AG04450 (cell line): Measurements from ENCODE around the gene EDARADD. TPM values are rescaled to one million over a fixed set of nuclear protein-coding genes. Genes with fewer than 3 reads are reported as not detected.

Experiments used
- CTCF ChIA-PET: fragments of 300-600, 350-600 bp; formaldehyde crosslinking; extraction: SDS; loops from one replicate; lab custom pipeline; 2022; ENCODE audit warnings: antibody characterized with exemption, inconsistent platforms; lab: Charles Lee
- POLR2A ChIA-PET: fragments of 350-600 bp; formaldehyde crosslinking; extraction: SDS; loops from one replicate; lab custom pipeline; 2021; ENCODE audit warnings: antibody characterized with exemption, inconsistent platforms; lab: Yijun Ruan, JAX
- DNase-seq: peaks from one replicate; pipeline ENCODE4 v3.0.0-alpha.2; 2011; ENCODE audit warnings: low read depth, low spot score
- H3K27ac ChIP-seq: one replicate; pipeline ENCODE4 v1.5.1; 2012; ENCODE audit warnings: low read depth, low read length, control low read depth
- H3K27me3 ChIP-seq: one replicate; pipeline ENCODE4 v1.6.0; 2012; ENCODE audit warnings: low read length; ENCODE audit not compliant: control insufficient read depth, insufficient read depth
- H3K4me3 ChIP-seq: 2 replicates; pipeline ENCODE4 v1.5.1; 2011; ENCODE audit warnings: mild to moderate bottlenecking, low read depth, low read length, control low read depth
- H3K9me3 ChIP-seq: 2 replicates; pipeline ENCODE4 v1.5.1; 2012; ENCODE audit warnings: low read length; ENCODE audit not compliant: control insufficient read depth, insufficient read depth
- polyA plus RNA-seq: library from polyadenylated mRNA; depleted of rRNA; stranded (reverse); fragments of >200 nt; gene quantifications from 2 replicates; pipeline ENCODE4 v1.2.3, GENCODE V29; 2011
- TF ChIP-seq, protein P1 (sequence below): IDR thresholded peaks from 2 replicates; pipeline ENCODE4 v1.5.1; 2011; ENCODE audit warnings: low read depth, low read length, control low read depth, inconsistent platforms

Gene EDARADD
- polyA plus RNA-seq, 1 experiment, result not detected

DNA sequence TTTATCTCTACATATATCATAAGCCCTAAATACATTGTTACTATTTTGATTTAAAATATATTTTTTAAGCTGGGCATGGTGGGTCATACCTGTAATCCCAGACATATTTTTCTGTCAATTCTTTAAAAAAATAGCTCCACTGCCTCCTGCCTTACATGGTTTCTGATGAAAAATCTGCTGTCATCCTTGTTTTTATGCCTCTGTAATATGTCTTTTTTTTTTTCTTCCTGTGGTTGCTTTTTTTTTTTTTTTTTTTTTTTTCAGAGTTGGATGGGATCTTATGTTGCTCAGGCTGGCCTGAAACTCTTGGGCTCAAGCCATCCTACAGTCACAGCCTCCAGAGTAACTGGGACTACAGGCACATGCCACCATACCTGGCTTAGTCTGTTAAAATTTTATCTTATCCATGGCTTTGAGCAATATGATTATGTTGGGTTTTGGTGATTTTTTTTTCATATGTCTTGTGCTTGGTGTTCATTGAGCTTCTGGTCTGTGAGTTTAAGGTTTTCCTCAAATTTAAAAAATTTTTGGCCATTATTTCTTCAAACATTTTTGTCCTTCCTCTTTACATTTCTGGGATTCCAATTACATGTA is 12.4 kb upstream of the EDARADD start:
- no peak overlapping the region for H3K27ac ChIP-seq
- CTCF ChIA-PET, result interaction anchor here (0.6 kb wide), 1 partner anchor 866 kb away, joined by 3 read pairs; no protein-coding TSS in a partner anchor
- POLR2A ChIA-PET, result no interaction called here
- DNase-seq, result no peak
- H3K9me3 ChIP-seq, result no peaks in the 10 kb centered on the region
- H3K27me3 ChIP-seq, result no peaks in the 10 kb centered on the region
- TF ChIP-seq, protein P1, sequence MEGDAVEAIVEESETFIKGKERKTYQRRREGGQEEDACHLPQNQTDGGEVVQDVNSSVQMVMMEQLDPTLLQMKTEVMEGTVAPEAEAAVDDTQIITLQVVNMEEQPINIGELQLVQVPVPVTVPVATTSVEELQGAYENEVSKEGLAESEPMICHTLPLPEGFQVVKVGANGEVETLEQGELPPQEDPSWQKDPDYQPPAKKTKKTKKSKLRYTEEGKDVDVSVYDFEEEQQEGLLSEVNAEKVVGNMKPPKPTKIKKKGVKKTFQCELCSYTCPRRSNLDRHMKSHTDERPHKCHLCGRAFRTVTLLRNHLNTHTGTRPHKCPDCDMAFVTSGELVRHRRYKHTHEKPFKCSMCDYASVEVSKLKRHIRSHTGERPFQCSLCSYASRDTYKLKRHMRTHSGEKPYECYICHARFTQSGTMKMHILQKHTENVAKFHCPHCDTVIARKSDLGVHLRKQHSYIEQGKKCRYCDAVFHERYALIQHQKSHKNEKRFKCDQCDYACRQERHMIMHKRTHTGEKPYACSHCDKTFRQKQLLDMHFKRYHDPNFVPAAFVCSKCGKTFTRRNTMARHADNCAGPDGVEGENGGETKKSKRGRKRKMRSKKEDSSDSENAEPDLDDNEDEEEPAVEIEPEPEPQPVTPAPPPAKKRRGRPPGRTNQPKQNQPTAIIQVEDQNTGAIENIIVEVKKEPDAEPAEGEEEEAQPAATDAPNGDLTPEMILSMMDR, result no peak
- no peak overlapping the region for H3K4me3 ChIP-seq

DNA sequence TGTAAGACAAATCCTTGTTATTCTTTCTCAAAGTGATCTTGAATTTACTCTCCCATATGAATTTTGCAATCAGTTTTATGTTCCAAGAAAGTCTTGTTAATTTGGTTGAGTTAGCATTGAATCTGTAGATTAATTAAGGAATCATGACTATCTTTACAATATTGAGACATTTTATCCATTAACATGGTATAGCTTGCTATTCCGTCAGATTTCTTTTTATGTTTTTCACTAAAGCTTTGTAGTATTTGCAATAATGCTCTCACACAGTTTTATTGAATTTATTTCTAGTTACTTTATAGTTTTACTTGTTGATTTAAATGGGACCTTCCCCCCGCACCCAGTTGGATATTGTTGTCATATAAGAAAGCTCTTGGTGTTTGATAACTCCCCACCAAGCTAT is 5.8 kb upstream of the EDARADD start:
- ChIA-PET POLR2A (no interaction called here), CTCF (interaction anchor here (0.6 kb wide), 1 partner anchor 101 kb away, joined by 3 read pairs; no protein-coding TSS in a partner anchor)
- Histone ChIP-seq H3K27ac (no peak overlapping the region), H3K27me3 (no peaks in the 10 kb centered on the region), H3K4me3 (no peak overlapping the region), H3K9me3 (no peaks in the 10 kb centered on the region)
- DNase-seq, result no peak
- TF ChIP-seq, protein P1, result no peak

DNA sequence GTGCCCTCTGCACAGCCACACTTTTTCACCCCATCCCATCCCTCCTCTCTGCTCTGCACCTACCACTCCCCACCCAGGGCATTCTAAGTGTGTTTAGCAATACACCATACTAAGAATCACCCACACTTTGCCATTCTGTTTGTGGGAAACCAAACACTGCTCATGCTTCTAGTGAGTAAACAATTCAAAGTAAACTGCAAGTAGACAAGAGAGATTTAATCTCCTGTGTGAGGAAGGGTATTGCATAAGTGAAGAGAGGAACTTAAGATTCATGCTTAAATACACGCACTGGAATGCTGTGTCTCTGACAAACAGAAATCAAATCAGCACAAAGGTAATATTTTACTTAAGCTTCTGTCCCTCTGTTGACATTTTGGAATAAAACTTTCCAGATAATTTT is 4.8 kb upstream of the EDARADD start:
- CTCF ChIA-PET, result no interaction called here
- no peak for DNase-seq

DNA sequence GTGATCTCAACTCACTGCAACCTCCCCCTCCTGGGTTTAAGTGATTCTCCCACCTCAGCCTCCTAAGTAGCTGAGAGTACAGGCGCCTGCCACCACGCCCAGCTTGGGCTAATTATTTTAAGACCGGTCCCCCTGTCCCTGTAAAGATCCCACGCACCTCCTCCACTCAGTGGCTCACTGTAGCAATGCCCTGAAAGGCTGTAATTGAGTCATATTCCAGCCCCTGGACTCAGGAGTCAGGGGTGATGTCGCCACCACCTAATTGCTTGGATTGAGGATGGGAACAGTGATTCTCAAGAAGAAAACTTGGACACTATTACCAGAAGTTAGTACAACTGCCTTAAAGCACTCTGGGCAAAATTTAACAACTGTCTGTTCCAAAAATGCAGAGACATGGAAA is 3.1 kb upstream of the EDARADD start:
- peaks cover 3% of the 10 kb centered on the region; the same call in 1 of the 2 replicates for H3K9me3 ChIP-seq
- POLR2A ChIA-PET, result no interaction called here
- no peak overlapping the region for H3K4me3 ChIP-seq
- CTCF ChIA-PET, result no interaction called here
- no peak for DNase-seq
- H3K27me3 ChIP-seq, result peaks cover 20% of the 10 kb centered on the region
- no peak overlapping the region for H3K27ac ChIP-seq
- TF ChIP-seq, protein P1, result no peak

More for the DNA sequence above, 4.8 kb upstream of the EDARADD start:
- peaks cover 9% of the 10 kb centered on the region for H3K27me3 ChIP-seq
- no peak overlapping the region for H3K27ac ChIP-seq
- H3K4me3 ChIP-seq, result no peak overlapping the region
- H3K9me3 ChIP-seq, result no peaks in the 10 kb centered on the region
- POLR2A ChIA-PET, result no interaction called here
- TF ChIP-seq, protein P1, result no peak

DNA sequence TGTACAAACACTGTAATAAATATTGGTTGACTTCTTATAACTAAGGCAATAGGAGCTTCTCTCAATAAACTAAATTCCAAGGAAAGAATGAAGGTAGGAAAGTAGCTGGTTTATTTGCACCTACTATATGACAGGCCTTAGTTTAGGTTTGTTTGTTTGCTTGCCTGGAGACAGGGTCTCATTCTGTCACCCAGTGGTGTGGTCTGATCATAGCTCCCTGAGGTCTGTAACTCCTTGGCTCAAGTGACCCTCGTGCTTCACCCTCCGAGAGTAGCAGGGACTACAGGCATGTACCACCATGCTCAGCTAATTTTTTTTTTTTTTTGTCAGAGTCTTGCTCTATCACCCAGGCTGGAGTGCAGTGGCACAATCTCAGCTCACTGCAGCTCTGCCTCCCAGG is 1.9 kb upstream of the EDARADD start:
- Histone ChIP-seq H3K27me3 (peaks cover 30% of the 10 kb centered on the region), H3K4me3 (no peak overlapping the region), H3K9me3 (peaks cover 3% of the 10 kb centered on the region; the same call in 1 of the 2 replicates), H3K27ac (no peak overlapping the region)
- TF ChIP-seq, protein P1, result no peak
- ChIA-PET POLR2A (no interaction called here), CTCF (no interaction called here)
- DNase-seq, result no peak
